GM12874 (cell line): ENCODE data around the gene MLXIP.

ENCODE experiments used
- CTCF ChIP-seq: IDR thresholded peaks from 2 replicates; pipeline ENCODE4 v1.5.1; 2011; ENCODE audit warnings: low read depth, mild to moderate bottlenecking, control low read depth, low read length, moderate library complexity; ENCODE audit not compliant: insufficient read depth

The MLXIP gene

GRCh38 chr12:122087431-122088178 is 9.0 kb downstream of the MLXIP start:
- no peak for TF ChIP-seq CTCF

DNA sequence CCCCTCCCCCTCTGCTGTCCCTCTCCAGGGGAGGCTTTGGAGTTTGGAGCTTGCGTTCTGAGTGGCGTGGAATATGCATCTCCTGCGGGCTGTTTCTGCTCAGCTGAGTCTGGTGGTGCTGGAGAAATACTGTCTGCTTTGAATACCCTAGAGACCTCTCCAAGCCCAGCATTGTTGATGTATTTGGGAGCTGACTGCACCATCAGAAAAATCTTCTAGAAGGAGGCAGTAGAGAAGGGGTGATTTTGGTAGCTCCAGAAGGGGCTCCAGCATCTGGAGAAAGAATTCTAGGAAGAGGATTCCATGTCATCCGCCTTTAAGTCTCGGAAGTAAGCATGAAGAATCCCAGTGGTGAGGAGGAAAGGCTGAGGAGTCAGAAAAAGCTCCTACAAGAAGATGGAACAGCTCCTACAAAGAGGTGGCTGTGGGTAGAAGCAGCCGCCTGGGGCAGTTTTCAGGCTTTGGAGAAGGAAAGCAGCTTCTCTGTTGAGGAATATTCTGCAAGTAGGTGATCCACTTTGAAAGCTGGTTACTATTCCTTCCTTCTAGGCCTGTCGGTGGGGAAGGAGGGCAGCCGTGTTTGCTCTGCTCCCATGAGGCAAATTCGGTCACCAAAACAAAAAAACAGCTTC is 9.7 kb downstream of the MLXIP start:
- no peak for TF ChIP-seq CTCF

DNA sequence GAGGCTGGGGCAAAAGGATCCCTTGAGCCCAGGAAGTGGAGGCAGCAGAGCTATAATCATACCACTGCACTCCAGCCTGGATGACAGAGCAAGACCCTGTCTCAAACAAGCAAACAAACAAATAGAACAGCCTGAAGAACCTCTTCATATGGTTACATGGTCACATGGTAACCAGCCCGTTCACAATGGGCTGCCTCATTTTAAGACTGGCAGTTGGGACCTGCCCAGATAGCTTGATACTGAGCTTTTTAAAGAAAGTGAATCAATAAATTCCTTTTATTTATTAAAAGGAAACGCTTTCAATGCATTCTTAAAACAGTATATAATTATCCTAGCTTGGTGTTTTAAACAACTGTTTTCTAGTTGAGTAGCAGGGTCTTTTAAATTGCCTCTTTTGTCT is 10.5 kb downstream of the MLXIP start:
- TF ChIP-seq CTCF = no peak

DNA sequence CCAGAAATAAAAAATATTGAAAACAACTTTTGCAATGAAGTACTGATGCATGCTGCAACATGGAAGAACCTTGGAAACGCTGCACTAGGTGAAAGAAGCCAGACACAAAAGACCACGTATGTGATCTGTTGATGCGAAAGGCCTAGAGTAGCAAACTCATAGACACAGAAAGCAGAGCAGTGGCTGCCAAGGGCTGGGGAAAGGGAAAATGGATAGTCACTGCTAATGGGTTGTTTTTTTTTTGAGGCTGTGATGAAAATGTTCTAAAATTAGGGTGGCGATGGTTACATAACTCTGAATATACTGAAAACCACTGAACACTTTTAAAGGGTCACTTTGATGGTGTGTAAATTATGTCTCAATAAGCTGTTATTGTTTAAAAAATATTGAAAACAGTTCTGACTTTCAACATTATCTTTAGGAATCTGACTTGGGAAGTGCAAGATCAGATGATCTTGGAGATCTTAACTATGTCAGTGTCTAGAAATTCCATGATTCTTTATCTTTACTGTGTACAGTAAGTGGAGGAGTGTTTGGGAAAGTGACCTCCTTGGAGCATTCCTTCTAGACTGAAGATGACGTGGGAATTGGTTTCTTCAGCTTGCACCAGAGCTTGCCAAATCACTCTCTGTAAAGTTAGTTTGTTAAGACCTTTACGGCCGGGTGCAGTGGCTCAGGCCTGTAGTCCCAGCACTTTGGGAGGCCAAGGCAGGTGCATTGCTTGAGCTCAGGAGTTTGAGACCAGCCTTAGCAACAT is 12.4 kb downstream of the MLXIP start:
- no peak for TF ChIP-seq CTCF

- no peak for TF ChIP-seq CTCF
These were observed 14.7 kb downstream of the MLXIP start for GRCh38 chr12:122093098-122093883.

GRCh38 chr12:122094137-122094734 is 15.7 kb downstream of the MLXIP start:
- TF ChIP-seq CTCF = no peak
